NB4 (cell line): Measurements from ENCODE around the gene CMIP.
A peak's percentile ranks its signal among the peaks of the same experiment; 100 is the strongest.

Source experiments
- DNase-seq: peaks from one replicate; pipeline ENCODE4 v3.0.0; 2010; ENCODE audit warnings: low read depth
- H3K4me3 ChIP-seq: one replicate; pipeline ENCODE4 v1.5.1; 2011; ENCODE audit warnings: mild to moderate bottlenecking, low read depth, low read length, moderate library complexity
- MYC ChIP-seq: IDR thresholded peaks from 2 replicates; pipeline ENCODE4 v1.6.1; 2011; ENCODE audit warnings: low read depth, low read length
- POLR2A ChIP-seq: IDR thresholded peaks from 2 replicates; pipeline ENCODE4 v1.6.1; 2011; ENCODE audit warnings: mild to moderate bottlenecking; ENCODE audit not compliant: insufficient read length; ENCODE audit errors: extremely low read depth
- TF ChIP-seq, protein P1 (sequence below): IDR thresholded peaks from 2 replicates; pipeline ENCODE4 v1.6.1; 2011; ENCODE audit warnings: low read depth, low read length
- TF ChIP-seq, protein P2 (sequence below): IDR thresholded peaks from one replicate; pipeline ENCODE4 v1.5.1; 2012; ENCODE audit warnings: low read depth, low read length

The CMIP gene

DNA sequence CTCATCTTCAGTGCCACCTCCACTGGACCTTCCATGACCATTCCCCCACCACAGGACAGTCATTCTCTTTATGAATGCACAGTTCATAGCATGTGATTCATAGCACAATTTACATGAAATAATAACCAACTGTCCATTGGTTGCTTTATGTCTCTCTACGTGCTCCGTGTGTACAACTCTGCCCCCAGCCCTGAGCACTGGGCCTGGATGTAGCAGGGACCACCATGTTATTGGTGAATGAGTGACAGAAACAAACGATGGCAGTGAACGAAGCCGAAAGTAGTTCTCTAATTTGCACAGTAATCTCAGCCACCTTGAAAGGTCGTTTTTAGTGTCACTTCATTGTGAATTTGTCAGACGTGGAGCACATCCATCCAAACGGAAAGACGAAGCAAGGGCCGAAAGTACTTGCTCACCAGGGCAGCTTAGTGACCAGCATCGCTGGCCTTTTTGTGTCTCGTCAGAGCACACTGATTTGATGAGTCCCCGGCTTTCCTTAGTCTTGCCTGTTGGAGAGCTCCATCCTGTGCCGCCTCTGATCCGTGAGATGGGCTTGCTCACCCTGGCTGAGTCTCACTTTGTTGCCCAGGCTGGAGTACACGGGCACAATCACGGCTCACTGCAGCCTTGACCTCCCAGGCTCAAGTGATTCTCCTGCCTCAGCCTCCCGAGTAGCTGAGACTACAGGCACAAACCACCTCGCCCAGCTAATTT, 95.3 kb downstream of the CMIP start:
- no peak for DNase-seq
- no peak overlapping the region for H3K4me3 ChIP-seq
- no peak for TF ChIP-seq MYC
- no peak for TF ChIP-seq POLR2A
- TF ChIP-seq, protein P1, sequence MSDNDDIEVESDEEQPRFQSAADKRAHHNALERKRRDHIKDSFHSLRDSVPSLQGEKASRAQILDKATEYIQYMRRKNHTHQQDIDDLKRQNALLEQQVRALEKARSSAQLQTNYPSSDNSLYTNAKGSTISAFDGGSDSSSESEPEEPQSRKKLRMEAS, result no peak
- TF ChIP-seq, protein P2, sequence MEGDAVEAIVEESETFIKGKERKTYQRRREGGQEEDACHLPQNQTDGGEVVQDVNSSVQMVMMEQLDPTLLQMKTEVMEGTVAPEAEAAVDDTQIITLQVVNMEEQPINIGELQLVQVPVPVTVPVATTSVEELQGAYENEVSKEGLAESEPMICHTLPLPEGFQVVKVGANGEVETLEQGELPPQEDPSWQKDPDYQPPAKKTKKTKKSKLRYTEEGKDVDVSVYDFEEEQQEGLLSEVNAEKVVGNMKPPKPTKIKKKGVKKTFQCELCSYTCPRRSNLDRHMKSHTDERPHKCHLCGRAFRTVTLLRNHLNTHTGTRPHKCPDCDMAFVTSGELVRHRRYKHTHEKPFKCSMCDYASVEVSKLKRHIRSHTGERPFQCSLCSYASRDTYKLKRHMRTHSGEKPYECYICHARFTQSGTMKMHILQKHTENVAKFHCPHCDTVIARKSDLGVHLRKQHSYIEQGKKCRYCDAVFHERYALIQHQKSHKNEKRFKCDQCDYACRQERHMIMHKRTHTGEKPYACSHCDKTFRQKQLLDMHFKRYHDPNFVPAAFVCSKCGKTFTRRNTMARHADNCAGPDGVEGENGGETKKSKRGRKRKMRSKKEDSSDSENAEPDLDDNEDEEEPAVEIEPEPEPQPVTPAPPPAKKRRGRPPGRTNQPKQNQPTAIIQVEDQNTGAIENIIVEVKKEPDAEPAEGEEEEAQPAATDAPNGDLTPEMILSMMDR, result no peak

DNA sequence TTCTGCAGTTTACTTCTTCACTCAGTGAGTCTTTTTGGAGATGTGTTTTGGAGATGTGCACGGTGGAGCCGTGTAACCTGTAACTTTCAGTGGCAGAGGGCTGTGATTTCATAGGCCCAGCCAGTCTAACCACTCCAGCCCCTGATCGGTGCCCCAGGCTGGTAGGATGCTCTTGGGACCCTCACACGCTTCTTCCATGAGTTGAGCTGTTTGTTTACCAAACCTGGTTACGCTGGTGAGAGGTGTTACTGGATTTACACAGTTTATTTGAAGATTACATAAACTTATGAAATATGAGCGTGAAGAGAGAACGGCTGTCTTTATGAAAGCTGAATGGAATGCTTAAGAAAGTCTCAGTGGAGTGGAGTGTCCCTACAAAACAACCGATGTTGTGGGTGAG, 96.7 kb downstream of the CMIP start:
- DNase-seq, result no peak
- TF ChIP-seq, protein P1, result no peak
- TF ChIP-seq MYC, result no peak
- TF ChIP-seq, protein P2, result no peak
- no peak for TF ChIP-seq POLR2A
- no peak overlapping the region for H3K4me3 ChIP-seq

DNA sequence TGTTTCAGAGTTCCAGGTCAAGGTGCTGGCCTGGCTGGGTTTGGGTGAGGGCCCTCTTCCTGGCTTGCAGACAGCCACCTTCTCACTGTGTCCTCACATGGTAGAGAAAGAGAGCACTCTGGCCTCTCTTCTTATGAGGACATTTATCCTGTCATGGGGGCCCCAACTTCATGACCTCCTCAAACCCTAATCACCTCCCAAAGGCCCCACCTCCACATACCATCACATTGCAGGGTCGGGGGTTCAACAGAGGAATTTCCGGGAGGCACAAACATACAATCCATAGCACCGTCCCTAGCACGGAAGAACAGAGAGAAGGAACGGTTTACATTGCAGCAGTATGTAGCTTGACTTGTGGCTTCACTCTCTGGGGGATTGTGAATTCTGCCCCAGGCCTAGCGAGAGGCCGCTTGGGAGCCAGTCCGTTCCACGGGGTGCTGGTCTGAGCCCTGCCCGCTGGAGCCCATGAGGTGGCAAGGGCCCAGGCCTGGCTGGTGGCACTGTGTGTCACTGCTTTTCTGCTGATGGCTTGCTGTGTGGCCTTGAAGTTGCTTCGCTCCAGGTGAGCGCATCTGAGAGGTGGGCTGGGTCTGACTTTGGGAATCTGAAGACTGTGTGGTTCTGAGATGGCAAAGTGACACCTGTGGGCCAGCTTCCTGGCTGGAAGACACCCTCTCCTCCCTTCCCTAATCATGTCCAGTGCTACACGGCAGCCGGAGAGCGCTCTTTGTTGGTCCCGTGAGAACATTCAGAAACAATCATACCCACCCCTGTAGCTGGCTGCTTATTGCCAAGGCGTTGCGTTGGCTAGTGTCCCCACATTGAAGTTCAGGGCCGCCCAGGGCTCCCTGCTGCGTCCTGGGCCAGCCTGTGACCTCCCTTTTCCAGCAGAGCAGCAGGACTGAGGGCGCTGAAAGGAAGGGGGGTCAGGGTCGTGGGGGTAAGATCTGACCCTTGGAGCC, 98.3 kb downstream of the CMIP start:
- DNase-seq, result peak; percentile 91
- TF ChIP-seq MYC, result no peak; the same call in 1 of the 2 replicates
- TF ChIP-seq, protein P1, result 0 out of 2 replicates have a peak, but pooled peaks have one; percentile 6
- H3K4me3 ChIP-seq, result peak overlapping the region; percentile 32

DNA sequence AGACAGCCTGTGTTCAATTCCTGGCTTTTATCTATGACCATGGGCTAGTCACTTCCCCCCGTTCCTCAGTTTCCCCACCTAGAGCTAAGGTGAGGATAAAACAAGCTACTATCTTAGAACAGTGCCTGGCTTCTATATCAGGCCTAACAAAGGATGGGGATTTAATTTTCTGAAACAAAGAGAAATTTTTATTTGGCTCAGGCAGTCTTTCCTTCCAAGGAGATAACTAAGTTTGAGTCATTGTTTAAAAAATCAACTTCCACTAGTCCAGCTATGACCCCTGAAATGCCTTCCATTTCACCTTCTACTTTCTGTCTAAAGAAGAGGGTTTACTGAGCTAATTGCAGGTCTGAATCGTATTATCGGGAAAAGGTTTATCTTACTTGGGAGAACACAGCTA, 99.0 kb downstream of the CMIP start:
- DNase-seq, result no peak
- TF ChIP-seq MYC (no peak), POLR2A (no peak)
- TF ChIP-seq, protein P2, result no peak
- TF ChIP-seq, protein P1, result no peak
- no peak overlapping the region for H3K4me3 ChIP-seq

DNA sequence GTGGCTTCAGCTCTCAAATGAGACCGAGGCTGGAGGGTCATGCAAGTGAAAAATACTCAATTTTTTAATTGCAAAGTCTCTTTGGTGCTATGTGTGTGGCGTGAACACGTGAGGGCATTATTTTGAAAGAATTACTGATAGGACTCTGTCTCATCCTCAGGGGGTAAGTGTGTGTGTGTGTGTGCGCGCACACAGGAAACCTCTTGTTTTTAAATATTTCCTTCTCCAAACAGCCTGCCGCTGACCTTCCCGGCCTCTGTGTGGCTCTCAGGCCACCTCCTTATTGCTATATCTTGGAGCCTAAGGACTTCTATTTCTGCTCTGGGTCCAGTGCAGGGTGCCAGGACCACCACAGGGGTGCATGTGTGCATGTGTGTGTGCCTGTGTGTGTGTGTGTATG, 99.7 kb downstream of the CMIP start:
- peak overlapping the region; percentile 35 for H3K4me3 ChIP-seq
- DNase-seq, result peak; percentile 76
- TF ChIP-seq, protein P1, result no peak
- no peak for TF ChIP-seq POLR2A

DNA sequence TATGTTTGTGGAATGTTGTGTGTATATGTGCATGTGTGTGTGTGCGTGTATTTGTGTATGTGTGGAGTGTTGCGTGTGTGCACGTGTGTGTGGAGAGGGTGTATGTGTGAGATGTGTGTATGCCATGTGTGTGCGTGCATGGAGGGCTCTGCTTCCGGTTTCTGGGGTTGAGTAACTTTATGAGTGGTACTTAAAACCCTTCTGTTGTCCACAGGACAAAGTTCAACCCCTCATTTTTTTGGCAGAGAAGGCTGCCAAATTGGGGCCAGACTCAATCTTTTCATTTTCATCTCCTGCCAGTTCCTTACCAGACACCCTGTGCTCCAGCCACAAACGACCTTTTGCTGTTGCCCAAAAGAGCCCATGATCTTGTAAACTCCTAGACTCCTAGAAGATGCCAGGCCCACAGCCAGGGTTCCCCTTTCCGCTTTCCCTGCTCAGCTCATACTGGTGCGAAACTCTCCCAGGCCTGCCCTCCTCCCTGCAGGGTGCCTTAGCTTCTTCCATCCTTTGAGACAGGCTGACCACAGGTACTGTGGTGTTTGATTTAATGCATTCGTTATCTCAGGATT, 100.2 kb downstream of the CMIP start:
- peak overlapping the region; percentile 35 for H3K4me3 ChIP-seq
- TF ChIP-seq, protein P1, result peak; percentile 94
- peak; percentile 73; the same call in 1 of the 2 replicates for TF ChIP-seq MYC
- TF ChIP-seq POLR2A, result no peak
- peak; percentile 85 for DNase-seq
